Endothelial cell of umbilical vein (primary cell): Measurements from ENCODE around the gene ZNF283. TPM values are rescaled to one million over a fixed set of nuclear protein-coding genes. Genes with fewer than 3 reads are reported as not detected.

Experiments
- BruUV-seq: library from RNA; stranded (reverse); fragments of 400-500 nt; replicated peaks from 2 replicates; lab custom pipeline; 2021; lab: Mats Ljungman, UMichigan
- CTCF ChIA-PET: fragments of 300-600, 350-600 bp; sonication (Branson Sonifier 250); formaldehyde crosslinking; loops from one replicate; lab custom pipeline; 2021; ENCODE audit warnings: antibody characterized with exemption, inconsistent platforms; lab: Charles Lee
- POLR2A ChIA-PET: fragments of 300-600, 350-600 bp; sonication (Branson Sonifier 250); formaldehyde crosslinking; loops from one replicate; lab custom pipeline; 2021; ENCODE audit warnings: antibody characterized with exemption, inconsistent platforms; lab: Charles Lee
- DNase-seq: peaks from one replicate; pipeline ENCODE4 v3.0.0-alpha.2; 2011; ENCODE audit warnings: low read depth, low spot score
- FAIRE-seq: peaks from 2 replicates; lab custom pipeline; 2011; peaks lifted over from hg19 to GRCh38; lab: Jason Lieb, UNC
- H2AFZ ChIP-seq: 2 replicates; pipeline ENCODE4 v1.6.0; 2012; ENCODE audit warnings: low read depth, low read length, control low read depth, inconsistent platforms
- H3K27ac ChIP-seq: 2 replicates; pipeline ENCODE4 v1.5.1; 2011; ENCODE audit warnings: low read depth, mild to moderate bottlenecking, control low read depth, low read length, moderate library complexity; ENCODE audit not compliant: insufficient read depth
- H3K27me3 ChIP-seq, 2 experiments: 2 replicates each; pipeline versions ENCODE4 v1.6.0 to v1.6.1; 2011; ENCODE audit warnings: low read length in 2 of 2, mixed read lengths in 1 of 2; ENCODE audit not compliant: control insufficient read depth in 2 of 2, insufficient read depth in 2 of 2
- H3K36me3 ChIP-seq, 2 experiments: 2 replicates in 1 of 2; 3 replicates in 1 of 2; pipeline ENCODE4 v1.5.1; 2011; ENCODE audit warnings: low read length in 2 of 2, mild to moderate bottlenecking in 1 of 2, moderate library complexity in 1 of 2; ENCODE audit not compliant: control insufficient read depth in 2 of 2, insufficient read depth in 2 of 2; ENCODE audit errors: extremely low read depth in 1 of 2
- H3K4me1 ChIP-seq: 3 replicates; pipeline ENCODE4 v1.5.1; 2011; ENCODE audit warnings: mild to moderate bottlenecking, low read length; ENCODE audit not compliant: control insufficient read depth, insufficient read depth; ENCODE audit errors: extremely low read depth
- H3K4me2 ChIP-seq: 2 replicates; pipeline ENCODE4 v1.6.1; 2011; ENCODE audit warnings: low read length, control low read depth, mixed read lengths; ENCODE audit not compliant: insufficient read depth
- H3K4me3 ChIP-seq, 3 experiments: fragments of 200-600 bp in 1 of 3; sonication (generic), shearing (Covaris generic) in 1 of 3; replicated peaks in 1 of 3; 2 replicates each; pipeline ENCODE4 v1.5.1; 2011 to 2016; ENCODE audit warnings: control low read depth in 3 of 3, low read length in 3 of 3, mild to moderate bottlenecking in 2 of 3, inconsistent platforms in 1 of 3, low read depth in 1 of 3, moderate library complexity in 1 of 3; ENCODE audit not compliant: insufficient read depth in 1 of 3
- H3K79me2 ChIP-seq: 2 replicates; pipeline ENCODE4 v1.6.0; 2012; ENCODE audit warnings: low read length, inconsistent platforms; ENCODE audit not compliant: control insufficient read depth, insufficient read depth
- H3K9ac ChIP-seq: replicated peaks from 2 replicates; pipeline ENCODE3; 2011; ENCODE audit warnings: low read length, control low read depth; ENCODE audit not compliant: insufficient read depth; ENCODE audit errors: extremely low read depth
- H3K9me1 ChIP-seq: replicated peaks from 3 replicates; pipeline ENCODE4 v1.6.0; 2011; ENCODE audit warnings: mild to moderate bottlenecking, low read length; ENCODE audit not compliant: control insufficient read depth, insufficient read depth; ENCODE audit errors: extremely low read depth
- H3K9me3 ChIP-seq: replicated peaks from 2 replicates; pipeline ENCODE4 v1.5.1; 2012; ENCODE audit warnings: low read length, inconsistent platforms; ENCODE audit not compliant: control insufficient read depth, insufficient read depth
- H4K20me1 ChIP-seq: replicated peaks from 2 replicates; pipeline ENCODE3; 2011; ENCODE audit warnings: mild to moderate bottlenecking, low read length; ENCODE audit not compliant: control insufficient read depth, insufficient read depth; ENCODE audit errors: extremely low read depth
- EZH2 ChIP-seq: IDR thresholded peaks from 2 replicates; pipeline ENCODE4 v1.6.1; 2012; ENCODE audit warnings: borderline replicate concordance, low read depth, mild to moderate bottlenecking, moderate library complexity, low read length, inconsistent platforms; ENCODE audit not compliant: severe bottlenecking
- GATA2 ChIP-seq: IDR thresholded peaks from 2 replicates; pipeline ENCODE4 v1.7.0; 2011; ENCODE audit warnings: low read depth, mild to moderate bottlenecking, moderate library complexity, mixed read lengths, low read length; ENCODE audit not compliant: insufficient read length, insufficient read depth
- JUN ChIP-seq: IDR thresholded peaks from 2 replicates; pipeline ENCODE4 v1.6.1; 2011; ENCODE audit warnings: borderline replicate concordance, low read depth; ENCODE audit not compliant: insufficient read length, insufficient read depth
- MYC ChIP-seq: IDR thresholded peaks from one replicate; pipeline ENCODE4 v1.6.1; 2011; ENCODE audit warnings: mild to moderate bottlenecking, low read depth, low read length
- POLR2A ChIP-seq: IDR thresholded peaks from 2 replicates; pipeline ENCODE4 v1.6.1; 2012; ENCODE audit warnings: low read depth, mild to moderate bottlenecking, control low read depth, low read length
- dilution Hi-C: fragments of 300-500 bp; cut with MboI; formaldehyde crosslinking; loops from one replicate; pipeline ENCODE4 v1.15.0; 2019; ENCODE audit warnings: low sequenced_read_pairs; ENCODE audit not compliant: extremely low pct_ligation_motif_present
- intact Hi-C: fragments of 100-400 bp; cut with micrococcal nuclease; formaldehyde crosslinking; loops from one replicate; pipeline ENCODE4 v1.10.0; 2022
- polyA plus RNA-seq, 4 experiments: library from polyadenylated mRNA; depleted of rRNA in 3 of 4; stranded (reverse) in 3 of 4; unstranded in 1 of 4; fragments of >200 nt; gene quantifications; 2 replicates each; pipeline versions ENCODE4 v1.2.1 to v1.2.3, GENCODE V29; 2011 to 2012; ENCODE audit warnings: missing spikeins in 1 of 4
- total RNA-seq: library from RNA; stranded (reverse); gene quantifications from 2 replicates; pipeline ENCODE4 v1.2.3, GENCODE V29; 2021
- TF ChIP-seq, protein P1 (sequence below): IDR thresholded peaks from 2 replicates; pipeline ENCODE4 v1.6.1; 2011; ENCODE audit not compliant: insufficient read depth, insufficient read length
- TF ChIP-seq, protein P2 (sequence below), 2 donors: IDR thresholded peaks; 1 replicate in 1 of 2; 2 replicates in 1 of 2; pipeline ENCODE4 v1.5.1; 2011; ENCODE audit warnings: low read length in 2 of 2, mild to moderate bottlenecking in 2 of 2, moderate library complexity in 2 of 2, control low read depth in 1 of 2, inconsistent platforms in 1 of 2, low read depth in 1 of 2; ENCODE audit not compliant: insufficient read depth in 1 of 2; ENCODE audit errors: extremely low read depth in 1 of 2

ZNF283 gene
- total and polyA plus RNA-seq, 2 donors (not counting 3 experiments of a cell fraction or from before 2014, with no cell fraction given): 1.9 to 10.7 TPM

- no TSS peak for BruUV-seq
Measured at GRCh38 chr19:43797118-43797517, 30.0 kb upstream of the ZNF283 start.

More at GRCh38 chr19:43797118-43797517, 30.0 kb upstream of the ZNF283 start:
- ChIA-PET POLR2A (no interaction called here), CTCF (interaction anchor here (0.9 to 3.5 kb wide), 3 partner anchors 12 to 52 kb away, joined by 3 to 19 read pairs (median 6); no protein-coding TSS in a partner anchor)
- H3K27me3 ChIP-seq: peaks cover 4 to 8% of the 10 kb centered on the region in 2 experiments
- no peaks in the 10 kb centered on the region for H4K20me1 ChIP-seq
- H3K9me1 ChIP-seq: no peaks in the 10 kb centered on the region
- no peak overlapping the region for H3K4me3 ChIP-seq
- TF ChIP-seq, protein P1, sequence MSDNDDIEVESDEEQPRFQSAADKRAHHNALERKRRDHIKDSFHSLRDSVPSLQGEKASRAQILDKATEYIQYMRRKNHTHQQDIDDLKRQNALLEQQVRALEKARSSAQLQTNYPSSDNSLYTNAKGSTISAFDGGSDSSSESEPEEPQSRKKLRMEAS: no peak
- TF ChIP-seq POLR2A: no peak
- TF ChIP-seq JUN: no peak
- TF ChIP-seq GATA2: no peak
- TF ChIP-seq MYC: no peak
- TF ChIP-seq EZH2: no peak
- TF ChIP-seq, protein P2, sequence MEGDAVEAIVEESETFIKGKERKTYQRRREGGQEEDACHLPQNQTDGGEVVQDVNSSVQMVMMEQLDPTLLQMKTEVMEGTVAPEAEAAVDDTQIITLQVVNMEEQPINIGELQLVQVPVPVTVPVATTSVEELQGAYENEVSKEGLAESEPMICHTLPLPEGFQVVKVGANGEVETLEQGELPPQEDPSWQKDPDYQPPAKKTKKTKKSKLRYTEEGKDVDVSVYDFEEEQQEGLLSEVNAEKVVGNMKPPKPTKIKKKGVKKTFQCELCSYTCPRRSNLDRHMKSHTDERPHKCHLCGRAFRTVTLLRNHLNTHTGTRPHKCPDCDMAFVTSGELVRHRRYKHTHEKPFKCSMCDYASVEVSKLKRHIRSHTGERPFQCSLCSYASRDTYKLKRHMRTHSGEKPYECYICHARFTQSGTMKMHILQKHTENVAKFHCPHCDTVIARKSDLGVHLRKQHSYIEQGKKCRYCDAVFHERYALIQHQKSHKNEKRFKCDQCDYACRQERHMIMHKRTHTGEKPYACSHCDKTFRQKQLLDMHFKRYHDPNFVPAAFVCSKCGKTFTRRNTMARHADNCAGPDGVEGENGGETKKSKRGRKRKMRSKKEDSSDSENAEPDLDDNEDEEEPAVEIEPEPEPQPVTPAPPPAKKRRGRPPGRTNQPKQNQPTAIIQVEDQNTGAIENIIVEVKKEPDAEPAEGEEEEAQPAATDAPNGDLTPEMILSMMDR (IDR thresholded peaks at IDR 0.05; ENCODE audit: extremely low read depth in 1 of 2, insufficient read depth in 1 of 2, low read depth in 1 of 2, low read length in 2 of 2): no peak
- H3K27ac ChIP-seq: no peak overlapping the region
- DNase-seq (no peak), FAIRE-seq (no peak)
- dilution Hi-C loops (no loop called here), intact Hi-C loops (no loop called here)
- no peak overlapping the region for H3K9ac ChIP-seq
- H3K79me2 ChIP-seq: no peaks in the 10 kb centered on the region
- no peak overlapping the region for H3K4me2 ChIP-seq
- H3K36me3 ChIP-seq: no peaks in the 10 kb centered on the region
- no peak overlapping the region for H2AFZ ChIP-seq
- H3K4me1 ChIP-seq: peaks cover 13% of the 10 kb centered on the region
- no peaks in the 10 kb centered on the region for H3K9me3 ChIP-seq
